GM19468 (cell line): ENCODE results near the gene SCARF2.
"Not testable (repeated sequence)": the region's sequence is repeated elsewhere in the genome, so short reads cannot be mapped to it uniquely, and the experiment has no call there.

ENCODE experiments used
- ATAC-seq: cut with Tn5 transposase; IDR thresholded peaks from one replicate; pipeline ENCODE4 v1.9.1; 2021; ENCODE audit warnings: mild to moderate bottlenecking, moderate library complexity, moderate number of reproducible peaks; ENCODE audit not compliant: unreplicated experiment; ENCODE audit errors: extremely low read depth

SCARF2 gene

DNA sequence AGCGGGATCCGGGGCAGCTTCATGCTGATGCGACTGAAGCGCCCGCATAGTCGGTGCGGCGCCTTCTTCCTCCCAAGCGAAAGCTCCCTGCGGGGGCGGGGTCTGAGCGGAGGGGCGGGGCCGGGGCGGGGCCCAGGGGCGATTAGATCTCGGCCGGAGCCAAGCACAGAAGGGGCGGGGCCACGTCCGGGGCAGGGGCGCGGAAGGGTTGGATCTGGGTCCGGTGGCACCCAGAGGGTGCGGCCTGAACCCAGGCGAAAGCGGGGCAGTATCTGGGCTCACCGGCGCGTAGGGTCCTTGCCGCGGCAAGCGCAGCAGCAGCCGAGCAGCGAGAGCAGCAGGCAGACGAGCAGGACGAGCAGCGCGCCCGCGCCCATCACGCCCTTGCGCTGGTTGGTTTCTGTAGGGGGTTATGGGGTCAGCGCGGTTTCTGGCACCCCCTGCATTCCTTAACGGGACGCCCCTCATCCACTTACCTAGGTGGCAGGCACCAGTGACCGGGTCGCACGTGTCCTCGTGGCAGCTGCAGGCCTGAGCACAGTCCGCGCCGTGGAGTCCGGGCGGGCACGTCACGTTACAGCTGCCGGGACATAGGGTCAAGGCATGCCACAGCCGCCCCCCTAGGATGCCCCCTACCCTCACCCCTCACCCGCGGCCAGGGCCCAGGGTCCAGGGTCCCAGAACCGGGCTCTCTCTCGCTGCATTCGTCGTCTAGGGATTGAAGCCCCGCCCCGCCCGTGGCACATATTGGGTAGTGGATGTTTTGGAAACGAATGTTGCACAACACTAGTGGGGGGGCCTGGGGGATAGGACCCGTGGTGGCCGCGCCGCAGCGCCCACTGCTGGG is 8.1 kb downstream of the SCARF2 start:
- peak; percentile 30 for ATAC-seq

- ATAC-seq, result no peak
These were observed 8.9 kb downstream of the SCARF2 start for GRCh38 chr22:20428496-20429253.

GRCh38 chr22:20427945-20428417 is 9.6 kb downstream of the SCARF2 start:
- no peak for ATAC-seq

- ATAC-seq, result no peak
These were observed 10.3 kb downstream of the SCARF2 start for GRCh38 chr22:20427104-20427944.

GRCh38 chr22:20426259-20426615 is 11.4 kb downstream of the SCARF2 start:
- ATAC-seq, result no peak

- no peak for ATAC-seq
These were observed 11.9 kb downstream of the SCARF2 start for GRCh38 chr22:20425566-20426258.

DNA sequence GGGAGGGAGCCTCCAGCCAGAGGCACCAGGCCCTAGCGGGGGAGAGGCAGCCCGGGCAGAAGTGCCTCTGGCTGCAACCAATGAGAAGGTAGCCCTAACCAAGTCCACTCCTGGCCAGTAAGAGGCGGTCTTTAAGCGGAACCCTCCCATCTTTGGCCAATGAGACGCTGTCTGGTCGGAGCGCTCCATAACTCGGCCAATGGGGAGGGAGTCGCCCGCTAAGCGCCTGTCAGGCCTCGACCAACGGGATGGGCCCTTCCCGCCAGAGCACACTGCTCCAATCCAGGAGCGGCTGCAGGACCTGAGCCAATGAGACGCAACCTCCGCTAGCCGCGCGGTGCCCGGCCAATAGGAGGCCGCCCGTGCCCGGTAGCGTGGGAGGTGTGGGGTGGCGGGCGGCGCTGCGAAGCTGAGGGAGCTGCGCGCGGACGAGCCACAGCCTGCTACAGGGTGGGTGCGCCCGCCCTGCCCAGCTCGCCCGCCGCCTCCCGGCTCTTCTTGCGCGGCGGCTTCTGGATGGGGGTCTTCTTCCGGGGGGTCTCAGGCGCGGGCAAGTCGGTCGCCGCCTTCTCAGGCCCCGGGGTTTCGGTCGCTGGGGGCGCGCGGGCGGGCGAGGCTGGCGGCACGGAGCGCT is 12.6 kb downstream of the SCARF2 start:
- no peak for ATAC-seq

DNA sequence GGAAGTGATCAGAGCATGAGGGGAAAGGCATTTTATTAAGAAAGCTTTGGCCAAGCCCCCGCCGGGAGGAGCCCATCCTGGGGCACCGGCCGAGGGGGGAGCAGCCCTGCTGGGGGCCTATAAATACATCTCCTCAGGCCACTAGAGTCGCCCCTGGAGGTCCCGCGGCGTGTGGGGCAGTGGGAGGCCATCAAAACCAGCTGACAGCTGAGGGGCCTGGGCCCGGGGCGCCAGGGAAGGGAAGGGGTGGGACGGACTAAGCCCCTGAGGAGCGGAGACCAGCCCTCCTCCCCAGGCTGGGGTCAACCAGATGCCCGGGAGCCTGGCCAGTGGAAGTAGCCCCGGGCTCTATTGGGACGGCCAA is 13.1 kb downstream of the SCARF2 start:
- ATAC-seq, result no peak

- ATAC-seq, result no peak
These were observed 13.6 kb downstream of the SCARF2 start for GRCh38 chr22:20423906-20424551.

- no peak for ATAC-seq
These were observed 14.4 kb downstream of the SCARF2 start for GRCh38 chr22:20423008-20423905.

GRCh38 chr22:20422271-20423007 is 15.2 kb downstream of the SCARF2 start:
- ATAC-seq, result no peak

DNA sequence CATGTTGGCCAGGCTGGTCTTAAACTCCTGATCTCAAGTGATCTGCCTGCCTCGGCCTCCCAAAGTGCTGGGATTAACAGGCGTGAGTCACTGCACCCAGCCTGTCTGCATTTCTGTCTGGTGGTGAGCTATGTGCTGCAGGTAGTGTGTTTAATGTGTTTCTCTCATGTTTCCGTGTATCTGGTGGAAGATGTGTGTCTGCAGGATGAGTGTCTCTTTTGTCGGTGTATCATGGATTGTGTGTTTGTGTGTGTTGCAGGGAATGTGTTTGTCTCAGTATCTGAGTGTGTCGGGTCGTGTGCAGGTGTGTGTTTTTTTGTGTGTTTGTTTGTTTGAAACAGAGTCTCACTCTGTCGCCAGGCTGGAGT is 16.1 kb downstream of the SCARF2 start:
- ATAC-seq, result no peak

DNA sequence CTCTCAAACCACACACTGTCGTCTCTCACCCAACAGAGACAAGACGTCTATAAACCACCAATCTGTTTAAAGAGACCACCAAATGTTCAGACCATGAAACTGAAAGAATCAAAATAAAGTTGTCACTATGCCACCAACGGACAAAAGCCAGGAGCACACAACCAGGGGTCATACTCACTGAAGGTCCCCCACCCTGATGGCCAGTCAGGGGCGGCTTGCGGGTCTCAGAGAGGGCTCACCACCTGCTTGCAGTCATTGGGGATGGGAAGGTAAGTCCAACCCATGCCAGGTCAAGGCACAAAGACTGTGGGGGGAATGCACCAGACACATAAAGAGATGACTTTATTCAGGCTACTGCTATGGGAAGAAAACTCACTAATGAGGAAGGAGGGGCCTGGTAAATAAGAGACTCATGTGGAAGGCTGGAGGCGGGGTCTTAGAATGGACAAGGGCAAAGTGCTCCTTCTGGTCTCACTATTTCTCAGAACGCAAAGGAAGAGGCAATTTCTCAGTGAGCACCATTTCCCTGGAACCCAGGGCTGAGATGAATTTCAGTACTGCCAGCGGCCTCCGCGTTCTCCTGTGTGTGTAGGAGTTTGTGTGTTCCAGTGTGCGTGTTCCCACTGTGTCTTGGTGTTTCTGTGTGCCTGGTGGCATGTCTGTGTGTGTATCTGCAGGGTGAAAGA is 17.3 kb downstream of the SCARF2 start:
- ATAC-seq, result no peak

- ATAC-seq, result no peak
These were observed 18.0 kb downstream of the SCARF2 start for GRCh38 chr22:20419664-20419951.

DNA sequence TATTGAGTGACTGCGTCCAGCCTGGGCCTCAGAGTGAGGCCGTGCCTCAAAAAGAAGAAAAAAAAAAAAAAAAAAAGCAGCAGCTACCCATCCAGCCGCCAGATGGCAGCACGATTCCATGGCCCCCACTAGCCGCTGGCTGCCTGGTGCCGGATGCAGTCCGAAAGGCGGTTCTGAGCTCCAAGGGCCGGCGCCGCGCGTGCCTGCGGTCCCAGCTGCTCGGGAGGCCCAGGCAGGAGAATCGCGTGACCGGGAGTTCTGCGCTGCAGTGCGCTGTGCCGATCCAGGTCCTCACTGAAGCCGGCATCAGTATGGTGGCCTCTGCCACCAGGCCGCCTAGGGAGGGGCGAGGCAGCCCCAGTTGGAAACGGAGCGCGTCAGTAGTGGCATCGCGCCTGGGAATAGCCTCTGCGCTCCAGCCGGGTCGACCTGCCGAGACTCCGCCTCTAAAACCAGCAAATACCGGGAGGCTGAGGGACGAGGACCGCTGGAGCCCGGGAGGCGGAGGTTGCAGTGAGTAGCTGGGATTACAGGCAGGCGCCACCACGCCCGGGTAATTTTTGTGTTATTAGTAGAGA is 19.3 kb downstream of the SCARF2 start:
- ATAC-seq, result peak; percentile 46

DNA sequence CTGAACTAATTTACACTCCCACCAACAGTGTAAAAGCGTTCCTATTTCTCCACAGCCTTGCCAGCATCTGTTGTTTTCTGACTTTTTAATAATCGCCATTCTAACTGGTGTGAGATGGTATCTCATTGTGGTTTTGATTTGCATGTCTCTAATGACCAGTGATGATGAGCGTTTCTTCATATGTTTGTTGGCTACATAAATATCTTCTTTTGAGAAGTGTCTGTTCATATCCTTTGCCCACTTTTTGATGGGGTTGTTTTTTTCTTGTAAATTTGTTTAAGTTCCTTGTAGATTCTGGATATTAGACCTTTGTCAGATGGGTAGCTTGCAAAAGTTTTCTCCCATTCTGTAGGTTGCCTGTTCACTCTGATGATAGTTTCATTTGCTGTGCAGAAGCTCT is 21.9 kb downstream of the SCARF2 start:
- ATAC-seq, result not testable (repeated sequence)

- ATAC-seq, result not testable (repeated sequence)
These were observed 22.4 kb downstream of the SCARF2 start for GRCh38 chr22:20415241-20415640.
